ENCODE data around the gene SLC44A5.

DNA sequence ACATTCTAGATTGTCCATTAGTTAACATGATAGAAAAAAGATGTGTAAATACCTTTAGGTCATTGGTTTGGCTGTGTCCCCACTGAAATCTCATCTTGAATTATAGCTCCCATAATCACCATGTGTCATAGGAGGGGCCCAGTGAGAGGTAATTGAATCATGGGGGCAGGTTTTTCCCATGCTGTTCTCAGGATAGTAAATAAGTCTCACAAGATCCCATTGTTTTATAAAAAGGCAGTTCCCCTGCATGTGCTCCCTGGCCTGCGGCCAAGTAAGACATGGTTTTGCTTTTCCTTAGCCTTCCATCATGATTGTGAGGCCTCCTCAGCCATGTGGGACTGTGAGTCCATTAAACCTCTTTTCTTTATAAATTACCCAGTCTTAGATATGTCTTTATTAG lies 32.5 kb upstream of the SLC44A5 start:
- no peak for TF ChIP-seq EZH2 (IDR thresholded peaks at IDR 0.05)
- TF ChIP-seq POLR2AphosphoS5 (IDR thresholded peaks at IDR 0.05; ENCODE audit: borderline replicate concordance, low read depth, low read length) = no peak
- no peak for TF ChIP-seq FOXP2 (optimal IDR thresholded peaks at IDR 0.05; ENCODE audit: control extremely low read depth, extremely low read length, insufficient read depth)

All from SK-N-MC (cell line).